SJSA1 (cell line): ENCODE data around the gene C16orf92. TPM values are rescaled to one million over a fixed set of nuclear protein-coding genes. Genes with fewer than 3 reads are reported as not detected.

ENCODE experiments used
- DNase-seq, 2 experiments: peaks; one replicate each; pipeline ENCODE4 v3.0.0-alpha.2; 2015 to 2020; ENCODE audit warnings: low spot score in 2 of 2, low read depth in 1 of 2
- H3K27ac ChIP-seq: fragments of 250-450 bp; sonication (Bioruptor Pico); 2 replicates; pipeline ENCODE4 v1.5.1; 2020; ENCODE audit warnings: mild to moderate bottlenecking, moderate library complexity
- H3K27me3 ChIP-seq: fragments of 250-450 bp; sonication (Bioruptor Pico); replicated peaks from 2 replicates; pipeline ENCODE4 v1.5.1; 2020; ENCODE audit warnings: mild to moderate bottlenecking, moderate library complexity
- H3K36me3 ChIP-seq: fragments of 250-450 bp; sonication (Bioruptor Pico); 2 replicates; pipeline ENCODE4 v1.5.1; 2020; ENCODE audit warnings: mild to moderate bottlenecking
- H3K4me1 ChIP-seq: fragments of 250-450 bp; sonication (Bioruptor Pico); replicated peaks from 2 replicates; pipeline ENCODE4 v1.6.1; 2021; ENCODE audit warnings: mild to moderate bottlenecking
- H3K4me3 ChIP-seq: fragments of 250-450 bp; sonication (Bioruptor Pico); 2 replicates; pipeline ENCODE4 v1.5.1; 2020; ENCODE audit warnings: mild to moderate bottlenecking
- H3K9me3 ChIP-seq: fragments of 250-450 bp; sonication (Bioruptor Pico); replicated peaks from 2 replicates; pipeline ENCODE4 v1.5.1; 2020; ENCODE audit warnings: mild to moderate bottlenecking
- total RNA-seq: library from RNA; depleted of rRNA; stranded (reverse); fragments of >200 nt; shearing (Covaris generic); gene quantifications from 2 replicates; pipeline ENCODE4 v1.2.3, GENCODE V29; 2014; rRNA removed

C16orf92 gene
- not detected in 2 replicates for total RNA-seq

DNA sequence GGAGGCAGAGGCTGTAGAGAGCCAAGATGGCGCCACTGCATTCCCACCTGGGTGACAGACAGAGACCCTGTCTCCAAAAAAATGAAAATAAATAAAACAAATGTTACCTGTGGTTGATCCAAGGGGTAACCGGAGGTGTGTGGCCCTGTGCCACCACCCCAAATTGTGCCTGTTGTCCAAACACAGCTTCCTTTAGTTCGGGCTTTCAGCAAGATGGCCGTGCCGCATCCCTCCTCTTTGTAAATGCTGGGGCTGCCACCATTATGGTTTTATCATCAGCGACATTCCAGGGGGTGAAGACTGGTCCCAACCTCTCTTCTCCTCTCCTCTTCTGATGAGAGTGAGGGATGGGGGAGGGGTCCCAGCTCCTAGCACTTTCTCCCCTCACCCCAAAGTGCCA, at the start of gene C16orf92:
Gene C16orf92, plus strand, starts transcription at position 312 of the 400 bp plus-strand sequence. CDS start 143 bp downstream, outside the sequence.
- peaks cover 5% of the 10 kb centered on the region for H3K4me1 ChIP-seq
- no peaks in the 10 kb centered on the region for H3K36me3 ChIP-seq
- peaks cover 24% of the 10 kb centered on the region for H3K27me3 ChIP-seq
- no peak within 1 kb of the TSS for H3K27ac ChIP-seq
- no peak for DNase-seq
- H3K4me3 ChIP-seq: no peak within 1 kb of the TSS
- no peaks in the 10 kb centered on the region for H3K9me3 ChIP-seq

GRCh38 chr16:29973384-29974246, 49.4 kb upstream of the C16orf92 start, which contains the start of gene TAOK2:
Gene TAOK2 (plus strand): TSS chr16:29973868. CDS start chr16:29977773, 3,905 bp downstream.
- peak within 1 kb of the TSS; percentile 41 for H3K27ac ChIP-seq
- H3K4me1 ChIP-seq: peaks cover 15% of the 10 kb centered on the region
- peaks cover 44% of the 10 kb centered on the region for H3K36me3 ChIP-seq
- H3K4me3 ChIP-seq: peak within 1 kb of the TSS; percentile 66
- peak; percentile 99 to 100 for DNase-seq
- H3K9me3 ChIP-seq: 0 out of 2 replicates have a peak, but pooled peaks cover 2% of the 10 kb centered on the region
- no peaks in the 10 kb centered on the region for H3K27me3 ChIP-seq

DNA sequence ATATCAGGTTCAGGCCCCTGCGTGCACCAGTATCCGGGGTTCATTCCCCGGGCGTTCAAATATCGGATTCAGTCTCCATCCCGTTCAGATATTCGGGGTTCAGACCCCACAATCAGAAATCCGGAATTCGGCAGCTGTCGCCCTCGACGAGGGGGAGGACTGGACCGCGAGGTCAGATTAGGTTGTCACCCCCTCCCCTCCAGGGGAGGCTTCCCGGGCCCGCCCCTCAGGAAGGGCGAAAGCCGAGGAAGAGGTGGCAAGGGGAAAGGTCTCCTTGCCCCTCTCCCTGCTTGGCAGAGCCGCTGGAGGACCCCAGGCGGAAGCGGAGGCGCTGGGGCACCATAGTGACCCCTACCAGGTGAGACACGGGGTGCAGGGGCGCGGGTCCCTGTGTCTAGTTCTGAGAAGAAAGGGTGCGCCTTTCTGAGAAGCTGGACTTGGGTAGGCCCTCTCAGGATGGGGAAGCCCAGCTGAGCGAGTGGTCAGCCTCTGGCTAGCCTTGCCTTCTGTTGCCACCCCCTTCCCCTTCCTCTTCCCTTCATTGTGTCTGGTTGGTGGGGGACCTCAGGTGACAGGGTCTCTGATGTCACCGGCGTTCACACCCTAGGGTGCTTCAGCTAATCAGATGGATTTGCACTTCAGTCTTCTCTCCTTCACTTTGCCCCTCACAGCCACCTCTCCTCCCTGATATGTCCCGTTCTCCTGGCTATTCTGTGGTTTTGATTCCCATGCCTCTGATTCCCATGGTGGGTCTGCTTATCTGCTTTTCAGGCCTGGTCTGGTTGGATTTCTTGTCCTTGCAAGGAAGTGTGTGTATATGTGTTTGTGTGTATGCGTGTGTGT, 48.5 kb upstream of the C16orf92 start:
- Histone ChIP-seq H3K4me1 (peaks cover 15% of the 10 kb centered on the region), H3K36me3 (peaks cover 53% of the 10 kb centered on the region), H3K27me3 (no peaks in the 10 kb centered on the region), H3K27ac (peak overlapping the region; percentile 41), H3K9me3 (0 out of 2 replicates have a peak, but pooled peaks cover 2% of the 10 kb centered on the region), H3K4me3 (peak overlapping the region; percentile 66)
- DNase-seq: peak in 1 of 2 experiments; percentile 13

GRCh38 chr16:29975134-29975538, 47.9 kb upstream of the C16orf92 start:
- no peak overlapping the region for H3K27ac ChIP-seq
- 0 out of 2 replicates have a peak, but pooled peaks cover 2% of the 10 kb centered on the region for H3K9me3 ChIP-seq
- H3K4me3 ChIP-seq: peak overlapping the region; percentile 66
- peaks cover 15% of the 10 kb centered on the region for H3K4me1 ChIP-seq
- H3K36me3 ChIP-seq: peaks cover 59% of the 10 kb centered on the region
- no peak for DNase-seq
- no peaks in the 10 kb centered on the region for H3K27me3 ChIP-seq

DNA sequence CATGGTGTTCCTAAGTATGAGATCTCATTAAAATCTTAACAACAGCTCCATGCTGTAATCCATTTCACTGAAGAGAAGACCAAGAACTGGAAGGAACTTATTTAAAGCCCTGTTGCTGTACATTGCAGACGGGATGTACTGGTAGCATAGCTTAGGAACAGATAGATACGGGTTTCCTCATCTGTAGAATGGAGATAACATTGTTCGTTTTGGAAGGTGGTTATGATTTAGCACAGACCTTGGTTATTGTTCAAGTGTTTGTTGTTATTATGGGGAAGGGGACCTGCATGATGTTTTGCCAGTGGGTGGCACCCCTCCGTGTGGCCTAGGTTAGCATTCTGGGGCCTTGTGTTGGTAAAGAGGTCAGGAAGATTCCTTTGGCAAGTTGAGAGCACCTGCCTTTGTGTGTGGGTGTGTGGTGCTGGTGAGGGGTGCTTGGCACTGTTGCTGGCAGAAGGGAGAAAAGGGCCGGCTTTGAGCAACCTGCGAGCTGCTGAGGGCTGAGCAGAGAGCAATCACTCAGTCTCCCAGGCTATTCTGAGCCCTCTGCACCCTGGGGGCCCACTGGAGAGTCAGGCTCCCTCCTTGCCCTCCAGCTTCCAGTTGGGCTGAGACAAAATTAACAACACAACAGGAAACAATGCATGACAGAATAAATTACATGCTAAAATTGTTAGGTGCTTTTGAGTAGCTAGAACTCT, 47.0 kb upstream of the C16orf92 start:
- Histone ChIP-seq H3K36me3 (peaks cover 68% of the 10 kb centered on the region), H3K27me3 (no peaks in the 10 kb centered on the region), H3K4me3 (no peak overlapping the region), H3K27ac (no peak overlapping the region), H3K9me3 (0 out of 2 replicates have a peak, but pooled peaks cover 2% of the 10 kb centered on the region), H3K4me1 (peaks cover 15% of the 10 kb centered on the region)
- DNase-seq: no peak

- no peak for DNase-seq
- H3K9me3 ChIP-seq: 0 out of 2 replicates have a peak, but pooled peaks cover 2% of the 10 kb centered on the region
- no peaks in the 10 kb centered on the region for H3K27me3 ChIP-seq
- H3K36me3 ChIP-seq: peaks cover 75% of the 10 kb centered on the region
- H3K27ac ChIP-seq: no peak overlapping the region
- peaks cover 15% of the 10 kb centered on the region for H3K4me1 ChIP-seq
- no peak overlapping the region for H3K4me3 ChIP-seq
Measured at GRCh38 chr16:29977063-29977825, 45.8 kb upstream of the C16orf92 start.

DNA sequence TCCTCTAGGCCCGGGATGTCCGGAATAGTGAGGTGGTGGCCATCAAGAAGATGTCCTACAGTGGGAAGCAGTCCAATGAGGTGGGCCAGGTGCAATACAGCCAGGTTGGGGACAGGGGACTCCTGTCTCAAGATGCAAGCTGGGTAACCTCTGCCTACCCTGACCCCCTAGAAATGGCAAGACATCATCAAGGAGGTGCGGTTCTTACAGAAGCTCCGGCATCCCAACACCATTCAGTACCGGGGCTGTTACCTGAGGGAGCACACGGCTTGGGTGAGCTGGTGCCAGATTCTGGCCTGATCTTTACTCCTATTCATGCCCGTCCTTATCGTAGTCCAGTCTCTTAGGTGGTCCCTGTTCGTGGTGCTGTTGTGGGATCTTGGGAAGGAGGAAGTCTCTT, 44.9 kb upstream of the C16orf92 start:
- peaks cover 78% of the 10 kb centered on the region for H3K36me3 ChIP-seq
- DNase-seq: no peak

DNA sequence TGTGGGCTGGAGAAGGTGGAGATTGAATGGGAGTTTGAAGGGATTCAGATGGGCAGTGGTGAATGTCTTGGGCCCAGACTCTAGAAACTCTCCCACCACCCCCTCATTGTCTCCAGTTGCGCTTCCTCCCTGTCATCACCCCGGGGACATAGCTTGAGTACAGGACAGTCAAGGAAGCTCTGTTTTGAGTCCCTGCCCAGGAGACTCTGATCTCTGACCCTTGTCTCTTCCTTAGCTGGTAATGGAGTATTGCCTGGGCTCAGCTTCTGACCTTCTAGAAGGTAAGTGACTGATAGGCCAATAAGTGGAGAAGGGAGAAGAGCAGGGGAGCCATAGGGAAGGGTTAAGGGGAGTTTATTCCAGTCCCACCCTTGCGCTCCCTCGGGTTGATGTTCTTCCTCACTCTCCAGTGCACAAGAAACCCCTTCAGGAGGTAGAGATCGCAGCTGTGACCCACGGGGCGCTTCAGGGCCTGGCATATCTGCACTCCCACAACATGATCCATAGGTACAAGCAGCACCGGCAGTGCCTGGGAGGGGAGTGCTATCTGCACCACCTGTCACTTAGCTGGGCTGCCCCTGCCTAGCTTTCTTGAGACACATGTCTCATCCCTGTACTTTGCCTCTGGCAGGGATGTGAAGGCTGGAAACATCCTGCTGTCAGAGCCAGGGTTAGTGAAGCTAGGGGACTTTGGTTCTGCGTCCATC, 44.3 kb upstream of the C16orf92 start:
- H3K27me3 ChIP-seq: no peaks in the 10 kb centered on the region

More for the DNA sequence above, 44.9 kb upstream of the C16orf92 start:
- 0 out of 2 replicates have a peak, but pooled peaks cover 2% of the 10 kb centered on the region for H3K9me3 ChIP-seq
- no peak overlapping the region for H3K4me3 ChIP-seq
- no peaks in the 10 kb centered on the region for H3K27me3 ChIP-seq
- H3K27ac ChIP-seq: no peak overlapping the region
- H3K4me1 ChIP-seq: peaks cover 15% of the 10 kb centered on the region

GRCh38 chr16:29982560-29983419, 40.2 kb upstream of the C16orf92 start:
- Histone ChIP-seq H3K9me3 (no peaks in the 10 kb centered on the region), H3K4me1 (no peaks in the 10 kb centered on the region), H3K36me3 (peaks cover 100% of the 10 kb centered on the region), H3K27me3 (no peaks in the 10 kb centered on the region), H3K4me3 (no peak overlapping the region), H3K27ac (no peak overlapping the region)
- no peak for DNase-seq

More for the DNA sequence above, 44.3 kb upstream of the C16orf92 start:
- peaks cover 82% of the 10 kb centered on the region for H3K36me3 ChIP-seq
- H3K9me3 ChIP-seq: no peaks in the 10 kb centered on the region
- peaks cover 15% of the 10 kb centered on the region for H3K4me1 ChIP-seq
- H3K27ac ChIP-seq: no peak overlapping the region
- H3K4me3 ChIP-seq: no peak overlapping the region
- DNase-seq: no peak

GRCh38 chr16:29983420-29984136, 39.4 kb upstream of the C16orf92 start:
- Histone ChIP-seq H3K27ac (no peak overlapping the region), H3K9me3 (no peaks in the 10 kb centered on the region), H3K4me1 (no peaks in the 10 kb centered on the region), H3K36me3 (peaks cover 100% of the 10 kb centered on the region), H3K4me3 (no peak overlapping the region), H3K27me3 (no peaks in the 10 kb centered on the region)
- DNase-seq: no peak

DNA sequence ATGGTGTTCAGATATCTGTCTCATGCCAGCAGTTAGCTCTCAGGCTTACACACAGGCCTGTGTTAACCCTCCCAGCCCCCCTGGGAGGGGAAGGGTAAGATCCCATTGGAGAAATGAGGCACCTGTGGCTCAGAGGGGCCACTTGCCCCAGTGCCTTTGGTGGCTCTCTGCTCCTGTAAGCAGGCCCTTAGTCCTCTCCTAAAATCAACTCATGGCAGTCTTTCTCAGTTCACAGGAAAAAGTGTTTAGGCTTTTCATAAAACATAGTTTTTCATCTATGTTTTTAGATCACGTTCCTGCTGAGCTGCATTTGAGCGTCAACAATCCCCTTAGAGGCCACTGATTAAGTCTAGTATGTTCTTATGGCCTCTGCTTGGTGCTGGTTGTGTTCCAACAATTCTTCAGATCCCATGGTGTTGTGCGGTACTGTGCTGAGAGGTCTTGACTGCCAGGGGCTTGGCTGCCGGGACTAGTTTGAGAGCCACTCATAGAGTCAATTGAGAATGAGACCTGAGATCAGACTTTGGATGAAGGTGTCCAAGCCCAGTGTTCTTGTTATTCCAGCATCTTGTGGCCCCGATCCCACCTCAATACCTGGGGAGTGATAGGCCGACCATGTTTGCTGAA, 38.7 kb upstream of the C16orf92 start:
- Histone ChIP-seq H3K4me1 (no peaks in the 10 kb centered on the region), H3K27ac (no peak overlapping the region), H3K36me3 (peaks cover 100% of the 10 kb centered on the region), H3K4me3 (no peak overlapping the region), H3K9me3 (no peaks in the 10 kb centered on the region), H3K27me3 (no peaks in the 10 kb centered on the region)
- no peak for DNase-seq
